Astrocyte (in vitro differentiated cells and primary cell): ENCODE measurements around the gene MYMK. TPM values are rescaled to one million over a fixed set of nuclear protein-coding genes. Genes with fewer than 3 reads are reported as not detected.

Experiments used
- DNase-seq: peaks from one replicate; pipeline ENCODE4 v3.0.0-alpha.2; 2010; ENCODE audit warnings: low read depth
- FAIRE-seq: peaks from 2 replicates; lab custom pipeline; 2011; peaks lifted over from hg19 to GRCh38; lab: Jason Lieb, UNC
- H2AFZ ChIP-seq: 2 replicates; pipeline ENCODE4 v1.6.0; 2012; ENCODE audit warnings: low read depth, low read length, inconsistent platforms
- H3K27ac ChIP-seq: 2 replicates; pipeline ENCODE4 v1.5.1; 2011; ENCODE audit warnings: low read depth, low read length, inconsistent platforms
- H3K27me3 ChIP-seq: 2 replicates; pipeline ENCODE4 v1.6.0; 2011; ENCODE audit warnings: low read length, inconsistent platforms; ENCODE audit not compliant: insufficient read depth
- H3K36me3 ChIP-seq: 2 replicates; pipeline ENCODE4 v1.5.1; 2011; ENCODE audit warnings: low read length, inconsistent platforms; ENCODE audit not compliant: insufficient read depth
- H3K4me1 ChIP-seq: 2 replicates; pipeline ENCODE4 v1.5.1; 2011; ENCODE audit warnings: low read length, inconsistent platforms; ENCODE audit not compliant: insufficient read depth
- H3K4me2 ChIP-seq: 2 replicates; pipeline ENCODE4 v1.6.0; 2012; ENCODE audit warnings: low read length, inconsistent platforms
- H3K4me3 ChIP-seq: 2 replicates; pipeline ENCODE4 v1.5.1; 2011; ENCODE audit warnings: low read depth, mild to moderate bottlenecking, low read length, inconsistent platforms; ENCODE audit not compliant: insufficient read depth
- H3K79me2 ChIP-seq: 2 replicates; pipeline ENCODE4 v1.6.0; 2012; ENCODE audit warnings: mild to moderate bottlenecking, low read length, inconsistent platforms; ENCODE audit not compliant: insufficient read depth
- H3K9ac ChIP-seq: 2 replicates; pipeline ENCODE4 v1.6.0; 2012; ENCODE audit warnings: mild to moderate bottlenecking, low read length, inconsistent platforms
- H3K9me3 ChIP-seq: 2 replicates; pipeline ENCODE4 v1.5.1; 2012; ENCODE audit warnings: low read depth, mild to moderate bottlenecking, low read length, inconsistent platforms; ENCODE audit not compliant: insufficient read depth
- H4K20me1 ChIP-seq: 2 replicates; pipeline ENCODE4 v1.6.0; 2012; ENCODE audit warnings: low read length, inconsistent platforms; ENCODE audit not compliant: insufficient read depth
- H3K27ac Mint-ChIP-seq: one replicate; pipeline ENCODE4 v1.8.0; 2021; ENCODE audit warnings: mild to moderate bottlenecking, mixed read lengths; ENCODE audit not compliant: unreplicated experiment
- H3K27me3 Mint-ChIP-seq: one replicate; pipeline ENCODE4 v1.8.0; 2021; ENCODE audit warnings: low read depth, mixed read lengths; ENCODE audit not compliant: unreplicated experiment
- H3K36me3 Mint-ChIP-seq: one replicate; pipeline ENCODE4 v1.8.0; 2021; ENCODE audit warnings: low read depth, mixed read lengths; ENCODE audit not compliant: unreplicated experiment
- H3K4me1 Mint-ChIP-seq: one replicate; pipeline ENCODE4 v1.8.0; 2021; ENCODE audit warnings: low read depth, mixed read lengths; ENCODE audit not compliant: unreplicated experiment
- H3K4me3 Mint-ChIP-seq: one replicate; pipeline ENCODE4 v1.8.0; 2021; ENCODE audit warnings: mild to moderate bottlenecking, moderate library complexity, mixed read lengths; ENCODE audit not compliant: unreplicated experiment
- H3K9me3 Mint-ChIP-seq: one replicate; pipeline ENCODE4 v1.8.0; 2021; ENCODE audit warnings: mild to moderate bottlenecking, mixed read lengths; ENCODE audit not compliant: unreplicated experiment
- CTCF ChIP-seq: IDR thresholded peaks from 2 replicates; pipeline ENCODE4 v1.5.1; 2011; ENCODE audit warnings: low read depth, mild to moderate bottlenecking, inconsistent platforms, low read length, moderate library complexity; ENCODE audit not compliant: insufficient read depth
- EZH2 ChIP-seq: IDR thresholded peaks from 2 replicates; pipeline ENCODE4 v1.6.1; 2012; ENCODE audit warnings: mild to moderate bottlenecking, low read length, inconsistent platforms; ENCODE audit not compliant: insufficient read depth
- total RNA-seq: library from RNA; stranded (reverse); gene quantifications from 2 replicates; pipeline ENCODE4 v1.2.1, GENCODE V29; 2021

MYMK gene
- total RNA-seq, 1 donor from 2014 or later: not detected

DNA sequence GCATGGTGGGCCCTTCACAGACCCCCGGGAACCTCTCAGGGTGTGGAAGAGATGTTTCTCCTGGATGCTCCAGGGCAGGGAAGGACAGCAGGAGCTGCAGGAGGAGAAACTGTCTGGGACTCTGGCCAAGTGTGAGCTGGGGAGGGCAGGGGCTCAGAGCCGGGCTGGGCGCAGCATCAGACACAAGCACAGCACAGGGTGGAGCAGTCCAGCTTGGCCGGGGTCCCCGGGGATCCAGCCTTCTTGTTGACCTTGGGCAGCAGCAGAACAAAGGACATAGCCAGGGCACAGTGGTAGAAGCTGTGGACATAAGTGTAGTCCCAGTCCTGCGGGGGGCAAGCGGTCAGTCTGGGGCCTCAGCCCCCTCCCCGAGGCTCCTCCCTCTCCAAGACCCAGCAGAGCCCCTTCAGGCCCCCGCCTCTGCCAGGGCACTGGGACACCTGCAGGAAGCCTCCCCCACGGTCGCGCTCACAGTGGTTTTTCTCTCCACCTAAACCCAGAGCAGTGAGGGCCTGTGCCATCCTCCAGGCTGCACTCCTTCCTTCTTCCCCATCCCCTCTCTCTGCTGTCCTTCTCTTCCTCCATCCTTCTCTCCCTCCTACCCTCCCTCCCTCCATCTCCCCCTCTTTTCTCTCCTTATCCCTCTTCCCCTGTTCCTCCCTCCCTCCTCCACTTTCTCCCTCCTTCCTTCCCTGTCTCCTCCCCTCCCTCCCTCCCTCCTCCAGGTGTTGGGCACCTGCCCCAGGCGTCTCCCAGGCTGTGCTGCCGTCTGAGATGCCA is 10.1 kb downstream of the MYMK start:
- Histone ChIP-seq H3K27ac (no peak overlapping the region), H3K4me3 (no peak overlapping the region), H3K36me3 (no peaks in the 10 kb centered on the region), H3K9ac (no peak overlapping the region), H4K20me1 (no peaks in the 10 kb centered on the region), H3K27me3 (peaks cover 2% of the 10 kb centered on the region), H2AFZ (no peak overlapping the region), H3K9me3 (no peaks in the 10 kb centered on the region), H3K4me2 (no peak overlapping the region), H3K79me2 (no peaks in the 10 kb centered on the region), H3K4me1 (peaks cover 2% of the 10 kb centered on the region)
- H3K4me1 Mint-ChIP-seq: peaks cover 3% of the 10 kb centered on the region
- no peak for TF ChIP-seq CTCF
- peak; percentile 27 for TF ChIP-seq EZH2
- DNase-seq (no peak), FAIRE-seq (no peak)
- H3K27me3 Mint-ChIP-seq: peaks cover 26% of the 10 kb centered on the region
- H3K9me3 Mint-ChIP-seq: no peaks in the 10 kb centered on the region
- no peak overlapping the region for H3K4me3 Mint-ChIP-seq
- no peaks in the 10 kb centered on the region for H3K36me3 Mint-ChIP-seq
- no peak overlapping the region for H3K27ac Mint-ChIP-seq

GRCh38 chr9:133513214-133514100 is 11.3 kb downstream of the MYMK start:
- Mint-ChIP-seq H3K36me3 (no peaks in the 10 kb centered on the region), H3K9me3 (no peaks in the 10 kb centered on the region), H3K27me3 (peaks cover 17% of the 10 kb centered on the region), H3K4me1 (peaks cover 7% of the 10 kb centered on the region), H3K4me3 (no peak overlapping the region), H3K27ac (no peak overlapping the region)
- Histone ChIP-seq H3K4me1 (peaks cover 11% of the 10 kb centered on the region), H3K27me3 (peaks cover 4% of the 10 kb centered on the region), H4K20me1 (no peaks in the 10 kb centered on the region), H2AFZ (no peak overlapping the region), H3K9ac (no peak overlapping the region), H3K9me3 (no peaks in the 10 kb centered on the region), H3K79me2 (no peaks in the 10 kb centered on the region), H3K27ac (no peak overlapping the region), H3K36me3 (no peaks in the 10 kb centered on the region), H3K4me2 (no peak overlapping the region), H3K4me3 (no peak overlapping the region)
- no peak for FAIRE-seq
- no peak for DNase-seq
- TF ChIP-seq CTCF (no peak), EZH2 (no peak)
